ENCODE data around the gene HM13. TPM values are rescaled to one million over a fixed set of nuclear protein-coding genes. Genes with fewer than 3 reads are reported as not detected.
A peak's percentile ranks its signal among the peaks of the same experiment; 100 is the strongest.
"Not testable (repeated sequence)": the region's sequence is repeated elsewhere in the genome, so short reads cannot be mapped to it uniquely, and the experiment has no call there.

The HM13 gene
- total RNA-seq, 2 donors from 2014 or later = 120 to 206 TPM

DNA sequence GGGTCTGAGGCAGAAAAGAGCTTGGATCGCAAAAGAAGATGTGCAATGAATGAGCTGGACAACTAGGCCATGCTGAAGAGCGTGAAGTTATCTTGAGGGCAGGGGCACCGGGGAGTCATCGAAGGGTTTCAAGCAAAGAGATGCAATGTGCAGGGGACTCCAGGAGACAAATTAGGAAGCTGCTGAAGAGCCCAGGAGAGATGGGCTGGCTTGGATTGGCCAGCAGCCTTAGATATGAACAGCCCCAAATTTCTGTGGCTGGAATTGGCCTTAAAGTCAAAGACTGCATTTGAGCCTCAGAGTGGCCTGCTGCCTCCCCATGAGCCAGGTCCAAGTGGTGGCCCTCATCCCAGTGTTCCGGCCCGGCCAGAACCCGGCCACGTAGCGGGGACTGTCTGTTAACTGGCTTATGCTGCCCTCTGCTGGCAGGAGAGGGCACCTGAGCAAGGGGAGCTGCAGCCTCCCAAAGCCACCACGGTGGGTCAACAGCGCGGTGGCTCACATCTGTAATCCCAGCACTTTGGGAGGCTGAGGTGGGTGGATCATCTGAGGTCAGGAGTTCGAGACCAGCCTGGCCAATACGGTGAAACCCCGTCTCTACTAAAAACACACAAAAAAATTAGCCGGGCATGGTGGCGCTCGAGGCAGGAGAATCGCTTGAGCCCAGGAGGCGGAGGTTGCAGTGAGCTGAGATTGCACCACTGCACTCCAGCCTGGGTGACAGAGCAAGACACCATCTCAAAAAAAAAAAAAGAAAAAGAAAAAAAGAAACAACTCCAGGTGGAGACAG, 11.2 kb upstream of the HM13 start:
- 57 to 81% methylated on average over 11 to 20 of the region's 20 CpGs for WGBS, 2 experiments (ENCODE audit: insufficient coverage in 1 of 2, insufficient read length in 1 of 2)
- H3K4me1 ChIP-seq (ENCODE audit: control insufficient read depth, insufficient read depth, low read length); H3K9ac ChIP-seq (ENCODE audit: extremely low read depth, low read length, poor library complexity, severe bottlenecking); H3K4me3 ChIP-seq (ENCODE audit: low read length); H3K9me3 ChIP-seq (ENCODE audit: control insufficient read depth, low read length); H3K27ac Mint-ChIP-seq; H3K36me3 ChIP-seq (ENCODE audit: control insufficient read depth, insufficient read depth, low read length); H3K27ac ChIP-seq (ENCODE audit: low read depth, low read length); H3K36me3 Mint-ChIP-seq (ENCODE audit: low read depth); H3K4me1 Mint-ChIP-seq; H3K27me3 ChIP-seq (ENCODE audit: control insufficient read depth, insufficient read depth, low read length, poor library complexity, severe bottlenecking); H3K4me3 Mint-ChIP-seq: not testable (repeated sequence)
- Mint-ChIP-seq H3K9me3 (peaks cover 15% of the 10 kb centered on the region), H3K27me3 (ENCODE audit: insufficient read depth) (peaks cover 53% of the 10 kb centered on the region)
- peak; percentile 96 for DNase-seq
- TF ChIP-seq, protein P1, sequence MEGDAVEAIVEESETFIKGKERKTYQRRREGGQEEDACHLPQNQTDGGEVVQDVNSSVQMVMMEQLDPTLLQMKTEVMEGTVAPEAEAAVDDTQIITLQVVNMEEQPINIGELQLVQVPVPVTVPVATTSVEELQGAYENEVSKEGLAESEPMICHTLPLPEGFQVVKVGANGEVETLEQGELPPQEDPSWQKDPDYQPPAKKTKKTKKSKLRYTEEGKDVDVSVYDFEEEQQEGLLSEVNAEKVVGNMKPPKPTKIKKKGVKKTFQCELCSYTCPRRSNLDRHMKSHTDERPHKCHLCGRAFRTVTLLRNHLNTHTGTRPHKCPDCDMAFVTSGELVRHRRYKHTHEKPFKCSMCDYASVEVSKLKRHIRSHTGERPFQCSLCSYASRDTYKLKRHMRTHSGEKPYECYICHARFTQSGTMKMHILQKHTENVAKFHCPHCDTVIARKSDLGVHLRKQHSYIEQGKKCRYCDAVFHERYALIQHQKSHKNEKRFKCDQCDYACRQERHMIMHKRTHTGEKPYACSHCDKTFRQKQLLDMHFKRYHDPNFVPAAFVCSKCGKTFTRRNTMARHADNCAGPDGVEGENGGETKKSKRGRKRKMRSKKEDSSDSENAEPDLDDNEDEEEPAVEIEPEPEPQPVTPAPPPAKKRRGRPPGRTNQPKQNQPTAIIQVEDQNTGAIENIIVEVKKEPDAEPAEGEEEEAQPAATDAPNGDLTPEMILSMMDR (conservative IDR thresholded peaks at IDR 0.05) = peak; percentile 100

DNA sequence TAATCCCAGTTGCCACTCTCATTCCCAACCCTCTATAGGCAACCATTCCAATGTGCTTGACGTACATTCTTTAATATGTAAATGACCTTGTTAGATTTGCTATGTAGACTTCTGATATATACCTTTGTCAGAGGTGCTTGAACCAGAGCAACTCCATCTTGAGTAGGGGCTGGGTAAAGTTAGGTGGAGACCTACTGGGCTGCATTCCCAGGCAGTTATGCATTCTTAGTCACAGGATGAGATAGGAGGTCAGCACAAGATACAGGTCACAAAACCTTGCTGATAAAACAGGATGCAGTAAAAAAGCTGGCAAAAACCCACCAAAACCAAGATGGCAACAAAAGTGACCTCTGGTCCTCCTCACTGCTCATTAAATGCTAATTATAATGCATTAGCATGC, 8.3 kb upstream of the HM13 start:
- Mint-ChIP-seq H3K27me3 (ENCODE audit: insufficient read depth) (peaks cover 38% of the 10 kb centered on the region), H3K27ac (no peak overlapping the region), H3K4me3 (no peak overlapping the region), H3K36me3 (ENCODE audit: low read depth) (no peaks in the 10 kb centered on the region), H3K9me3 (no peaks in the 10 kb centered on the region), H3K4me1 (no peaks in the 10 kb centered on the region)
- H3K4me3 ChIP-seq (ENCODE audit: low read length) = no peak overlapping the region
- no peaks in the 10 kb centered on the region for H3K27me3 ChIP-seq (ENCODE audit: control insufficient read depth, insufficient read depth, low read length, poor library complexity, severe bottlenecking)
- WGBS, 2 experiments (ENCODE audit: insufficient coverage in 1 of 2, insufficient read length in 1 of 2) = 89% methylated on average over 1 of the region's 1 CpG; no CpG with 5 or more reads in 1 of the 2 experiments
- H3K4me1 ChIP-seq (ENCODE audit: control insufficient read depth, insufficient read depth, low read length) = no peaks in the 10 kb centered on the region
- TF ChIP-seq, protein P1 (conservative IDR thresholded peaks at IDR 0.05) = no peak
- no peaks in the 10 kb centered on the region for H3K36me3 ChIP-seq (ENCODE audit: control insufficient read depth, insufficient read depth, low read length)
- no peak for DNase-seq
- no peak overlapping the region for H3K27ac ChIP-seq (ENCODE audit: low read depth, low read length)
- no peaks in the 10 kb centered on the region for H3K9me3 ChIP-seq (ENCODE audit: control insufficient read depth, low read length)
- no peak overlapping the region for H3K9ac ChIP-seq (ENCODE audit: extremely low read depth, low read length, poor library complexity, severe bottlenecking)

DNA sequence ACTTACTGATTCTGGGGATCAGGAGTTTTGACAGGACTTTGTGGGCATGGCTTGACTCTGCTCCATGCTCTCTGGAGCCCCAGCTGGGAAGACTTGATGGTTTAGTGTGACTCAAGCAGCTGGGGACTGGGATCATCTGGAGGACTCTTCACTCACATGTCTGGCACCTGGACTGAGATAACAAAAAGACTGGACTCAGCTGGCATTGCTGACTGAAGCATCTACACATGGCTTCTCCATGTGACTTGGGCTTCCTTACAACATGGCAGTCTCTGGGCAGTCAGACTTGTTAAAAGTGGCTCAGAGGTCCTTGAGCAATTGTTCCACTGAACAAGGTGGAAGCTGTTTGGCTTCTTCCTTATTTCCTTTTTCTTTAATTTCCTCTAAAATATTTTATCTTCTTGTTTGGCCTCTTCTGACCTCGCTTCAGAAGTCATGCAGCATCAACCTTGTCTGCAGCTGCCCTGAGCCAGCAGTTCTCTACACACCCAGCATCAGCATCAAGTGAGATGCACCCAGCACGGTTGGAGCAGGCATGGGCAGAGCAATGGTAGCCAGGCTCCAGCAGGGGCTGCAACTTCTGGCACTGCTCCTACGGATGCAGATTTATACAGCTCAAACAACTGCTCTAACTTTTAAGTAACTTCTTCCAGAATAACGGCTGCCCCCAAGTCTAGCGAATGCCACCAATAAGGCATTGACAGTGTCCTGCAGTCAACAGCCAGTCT, 5.6 kb upstream of the HM13 start:
- H3K4me1 Mint-ChIP-seq = no peaks in the 10 kb centered on the region
- TF ChIP-seq, protein P1 (conservative IDR thresholded peaks at IDR 0.05) = no peak
- H3K36me3 Mint-ChIP-seq (ENCODE audit: low read depth) = no peaks in the 10 kb centered on the region
- 68 to 69% methylated on average over 5 of the region's 5 CpGs for WGBS, 2 experiments (ENCODE audit: insufficient coverage in 1 of 2, insufficient read length in 1 of 2)
- H3K4me1 ChIP-seq (ENCODE audit: control insufficient read depth, insufficient read depth, low read length) = no peaks in the 10 kb centered on the region
- H3K4me3 ChIP-seq (ENCODE audit: low read length) = no peak overlapping the region
- H3K9me3 Mint-ChIP-seq = no peaks in the 10 kb centered on the region
- H3K27ac Mint-ChIP-seq = no peak overlapping the region
- DNase-seq = no peak
- no peaks in the 10 kb centered on the region for H3K27me3 ChIP-seq (ENCODE audit: control insufficient read depth, insufficient read depth, low read length, poor library complexity, severe bottlenecking)
- H3K4me3 Mint-ChIP-seq = no peak overlapping the region
- no peak overlapping the region for H3K9ac ChIP-seq (ENCODE audit: extremely low read depth, low read length, poor library complexity, severe bottlenecking)
- H3K27ac ChIP-seq (ENCODE audit: low read depth, low read length) = no peak overlapping the region
- no peaks in the 10 kb centered on the region for H3K36me3 ChIP-seq (ENCODE audit: control insufficient read depth, insufficient read depth, low read length)
- no peaks in the 10 kb centered on the region for H3K9me3 ChIP-seq (ENCODE audit: control insufficient read depth, low read length)
- H3K27me3 Mint-ChIP-seq (ENCODE audit: insufficient read depth) = peaks cover 16% of the 10 kb centered on the region

Data from endodermal cell (in vitro differentiated cells).